GM18498 (cell line): ENCODE results near the gene ITPKC.
A peak's percentile ranks its signal among the peaks of the same experiment; 100 is the strongest.

Experiments
- ATAC-seq: cut with Tn5 transposase; IDR thresholded peaks from one replicate; pipeline ENCODE4 v1.9.1; 2021; ENCODE audit warnings: mild to moderate bottlenecking, moderate library complexity; ENCODE audit not compliant: unreplicated experiment

Gene ITPKC

DNA sequence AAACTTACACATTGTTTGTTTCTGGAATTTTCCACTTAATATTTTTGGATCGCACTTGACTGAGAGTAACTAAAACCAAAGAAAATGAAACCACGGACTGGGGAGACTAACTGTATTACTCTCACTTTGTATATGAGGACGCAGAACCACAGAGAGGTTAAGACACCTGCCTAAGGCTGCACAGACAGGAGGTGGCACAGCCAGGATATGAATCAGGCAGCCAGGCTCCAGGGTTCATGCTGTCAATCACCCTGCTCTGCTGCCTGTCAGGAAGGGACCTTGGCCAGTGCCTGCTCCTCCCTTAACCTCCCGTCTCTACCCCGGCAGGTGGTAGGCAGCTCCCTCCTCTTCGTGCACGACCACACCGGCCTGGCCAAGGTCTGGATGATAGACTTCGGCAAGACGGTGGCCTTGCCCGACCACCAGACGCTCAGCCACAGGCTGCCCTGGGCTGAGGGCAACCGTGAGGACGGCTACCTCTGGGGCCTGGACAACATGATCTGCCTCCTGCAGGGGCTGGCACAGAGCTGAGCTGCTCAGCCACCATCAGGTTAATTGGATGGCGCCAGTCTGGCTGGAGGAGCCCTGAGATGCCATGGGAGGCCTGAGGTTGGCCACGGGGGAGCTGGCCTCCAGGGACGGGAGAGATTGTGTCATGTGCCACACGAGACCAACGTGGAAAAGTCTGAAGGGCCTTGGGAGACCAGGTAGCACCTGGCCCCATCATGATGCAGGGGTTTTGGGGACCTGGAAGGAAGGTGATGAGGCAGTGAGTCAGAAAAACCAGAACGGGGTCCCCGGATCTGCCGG is 22.3 kb downstream of the ITPKC start:
- no peak for ATAC-seq

DNA sequence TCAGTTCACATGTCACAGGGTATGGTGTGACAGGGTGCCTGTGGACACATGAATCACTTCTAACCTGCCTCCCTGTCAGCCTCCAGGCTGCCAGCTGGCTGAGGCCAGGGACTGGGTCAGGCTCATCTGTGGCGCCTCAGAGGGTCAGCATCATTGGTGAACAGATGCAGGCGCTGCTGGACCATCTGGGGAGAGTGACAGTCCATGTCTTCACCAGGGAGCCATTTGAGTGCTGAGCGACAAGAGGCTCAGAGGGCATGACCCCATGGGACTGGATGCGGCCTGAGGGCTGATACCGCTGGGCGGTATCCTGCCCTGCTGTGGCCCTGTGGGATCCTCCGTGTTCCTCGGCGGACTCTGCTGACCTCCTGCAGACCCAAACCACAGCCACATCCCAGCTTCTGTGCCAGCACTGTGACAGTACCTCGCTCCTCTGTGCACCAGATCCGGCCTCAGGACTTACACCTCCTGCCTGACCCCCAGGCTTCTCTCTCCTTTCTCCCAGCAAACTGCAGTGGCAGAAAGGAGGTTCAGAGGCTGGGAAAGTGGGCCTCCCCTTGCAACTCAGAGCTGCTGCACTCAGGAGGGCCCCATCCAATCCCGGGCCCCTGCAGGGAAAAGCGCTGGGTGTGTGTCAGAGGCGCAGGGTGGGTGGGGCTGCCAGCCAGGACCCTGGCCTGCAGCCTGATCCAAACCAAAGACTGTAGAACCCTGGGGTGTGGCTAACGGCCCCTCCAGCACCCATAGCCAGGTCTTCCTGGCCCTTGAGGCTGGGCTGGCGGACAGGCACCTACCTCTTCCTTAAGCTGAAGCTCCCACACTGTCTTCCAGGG is 23.2 kb downstream of the ITPKC start:
- ATAC-seq = no peak

DNA sequence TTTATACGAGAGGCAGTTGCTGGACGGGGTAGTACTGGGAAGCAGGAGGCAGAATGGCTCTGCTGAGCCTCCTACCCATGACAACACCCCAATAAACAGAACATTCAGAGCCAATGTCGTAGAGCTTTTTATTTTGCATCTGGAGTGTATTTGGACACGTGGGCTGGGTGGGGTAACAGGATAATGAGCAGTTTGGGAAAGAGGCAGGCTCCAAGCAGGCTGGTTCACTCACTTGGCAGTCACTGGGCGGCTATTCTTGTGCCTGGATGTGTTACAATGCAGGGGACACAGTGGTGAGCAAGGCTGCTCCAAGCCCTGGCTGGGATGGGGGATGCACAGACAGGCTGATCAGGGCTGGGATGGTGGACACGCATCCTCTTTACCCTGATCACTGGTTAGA is 23.8 kb downstream of the ITPKC start:
- ATAC-seq = no peak

DNA sequence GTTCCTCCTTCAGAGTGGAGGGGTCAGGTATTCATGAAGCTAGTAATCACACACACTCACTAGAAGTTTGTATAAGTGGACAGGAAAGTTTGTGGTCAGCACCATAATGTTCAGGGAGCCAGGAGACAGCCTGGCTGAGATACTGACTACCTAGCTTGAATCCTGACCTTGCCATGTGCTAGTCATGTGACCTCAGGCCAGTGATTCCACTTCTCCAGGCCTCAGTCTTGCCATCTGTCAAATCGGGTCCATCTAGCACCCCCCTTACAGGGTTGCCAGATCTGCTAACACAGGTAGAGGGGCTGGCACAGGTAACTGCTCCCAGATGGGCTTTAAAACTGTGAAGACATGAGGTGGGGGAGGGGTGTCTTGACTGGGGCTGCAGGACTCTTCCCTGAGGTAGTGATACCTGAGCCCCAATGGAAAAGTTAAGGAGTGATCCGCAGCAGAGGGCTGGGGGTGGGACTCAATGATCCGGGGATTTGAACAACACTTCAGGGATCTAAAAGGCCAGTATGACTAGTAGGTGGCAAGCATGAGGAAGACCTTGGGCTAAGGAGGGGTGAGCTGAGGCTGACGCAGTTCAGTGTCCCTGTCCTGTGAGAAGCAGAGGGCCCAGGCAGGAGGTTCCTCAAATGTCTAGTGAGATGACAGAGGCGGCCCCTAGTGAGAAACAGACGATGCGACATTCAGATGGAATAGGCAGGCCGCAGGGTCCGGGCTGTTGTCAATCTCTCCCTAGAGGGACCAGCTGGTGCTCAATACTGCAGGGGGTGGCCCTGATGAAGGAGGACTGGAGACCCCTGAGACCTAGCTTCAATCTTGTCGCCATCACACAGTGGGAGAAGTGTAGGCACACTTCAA is 24.8 kb downstream of the ITPKC start:
- no peak for ATAC-seq

DNA sequence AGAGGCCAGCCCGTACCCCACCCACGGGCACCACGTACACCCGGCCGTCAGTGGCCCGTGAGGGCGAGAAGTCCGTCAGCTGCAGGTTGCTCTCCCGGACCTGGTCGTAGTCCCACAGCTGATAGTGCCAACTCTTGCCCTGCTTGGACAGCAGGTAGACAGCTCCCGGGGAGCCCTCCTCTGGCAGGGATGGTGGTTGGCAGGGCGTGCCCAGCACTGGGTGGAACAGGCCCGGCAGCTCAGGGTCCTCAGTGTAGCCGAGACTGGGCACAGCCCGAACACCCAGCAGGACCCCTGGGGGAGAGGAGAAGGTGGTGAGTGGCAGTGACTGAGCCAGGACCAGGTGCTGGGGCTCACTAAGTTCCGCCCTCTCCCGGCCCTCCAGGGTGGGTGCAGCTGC is 25.6 kb downstream of the ITPKC start:
- no peak for ATAC-seq

DNA sequence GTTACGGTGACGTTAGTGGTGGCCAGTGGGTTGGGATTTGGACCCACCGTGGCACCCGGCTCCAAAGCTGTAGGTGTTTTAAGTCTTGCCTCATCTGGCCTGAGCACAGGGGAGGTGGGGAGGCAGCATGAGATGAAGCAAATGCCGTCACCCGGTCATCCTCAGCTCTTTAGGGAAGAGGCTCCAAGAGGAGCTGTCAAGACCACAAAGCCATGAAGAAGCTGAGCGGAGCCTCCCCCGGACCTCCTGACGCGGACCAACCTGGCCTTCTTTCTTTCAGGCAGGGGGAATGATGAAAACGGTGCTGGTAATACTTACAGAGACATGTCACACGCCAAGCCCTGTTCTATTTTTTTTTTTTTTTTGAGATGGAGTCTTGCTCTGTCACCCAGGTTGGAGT is 26.0 kb downstream of the ITPKC start:
- no peak for ATAC-seq

DNA sequence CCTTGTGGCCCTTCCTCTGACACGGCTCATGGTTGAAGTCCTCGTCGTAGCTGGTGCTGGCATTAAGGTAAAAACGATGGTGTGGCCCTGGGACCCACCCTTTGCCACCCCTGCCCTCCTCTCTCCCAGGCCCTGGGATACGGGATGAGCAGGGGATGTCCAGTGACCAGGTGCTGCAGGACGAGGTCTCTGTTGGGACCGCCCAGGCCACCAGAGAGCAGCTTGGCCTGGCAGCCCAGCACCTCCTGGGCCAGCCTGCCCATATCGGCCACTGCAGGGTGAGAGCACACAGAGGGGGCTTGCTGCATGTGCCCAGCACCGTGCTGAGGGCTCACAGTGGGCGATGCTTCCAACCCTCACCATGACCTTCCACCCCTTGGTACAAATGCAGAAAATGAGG is 27.0 kb downstream of the ITPKC start:
- no peak for ATAC-seq

DNA sequence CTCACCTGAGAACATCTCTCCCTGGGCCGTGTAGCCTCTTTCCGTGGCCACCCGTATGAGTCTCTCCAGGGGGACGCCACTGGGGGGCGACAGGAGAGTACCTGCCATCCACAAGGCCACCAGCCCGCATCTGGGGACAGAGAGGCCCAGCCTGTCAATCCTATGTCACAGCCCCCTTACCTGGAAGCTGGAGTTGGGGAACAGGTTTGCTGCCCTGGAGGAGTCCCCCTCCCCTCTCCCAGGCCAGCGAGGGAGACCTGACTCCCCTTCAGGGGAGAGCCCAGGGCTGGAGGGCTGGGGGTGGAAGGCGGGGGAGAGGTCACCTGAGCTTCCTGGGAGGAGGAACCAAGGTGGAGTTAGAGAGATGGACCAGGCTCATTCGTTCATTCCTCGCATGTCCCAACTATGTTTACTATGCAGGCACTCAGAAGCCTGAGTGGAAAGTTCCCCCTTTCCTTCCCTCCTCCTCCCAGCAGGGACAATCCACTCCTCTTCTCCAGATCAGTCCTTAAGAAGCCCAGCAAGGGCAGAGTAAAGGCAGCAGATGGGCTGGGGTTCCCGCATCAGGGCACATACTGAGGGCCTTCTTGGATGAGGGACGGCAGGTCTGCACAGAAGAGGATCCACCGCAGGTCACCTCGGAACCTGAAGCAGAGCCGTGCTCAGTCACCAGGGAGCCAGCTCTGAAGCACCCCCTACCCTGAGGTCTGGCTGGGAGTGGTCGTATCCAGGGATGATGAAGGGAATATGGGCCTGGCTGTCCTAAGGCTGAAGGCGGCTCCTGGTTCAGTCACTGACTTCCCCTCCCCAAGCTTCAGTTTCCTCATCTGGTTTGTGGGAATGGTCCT is 27.9 kb downstream of the ITPKC start:
- ATAC-seq = no peak

DNA sequence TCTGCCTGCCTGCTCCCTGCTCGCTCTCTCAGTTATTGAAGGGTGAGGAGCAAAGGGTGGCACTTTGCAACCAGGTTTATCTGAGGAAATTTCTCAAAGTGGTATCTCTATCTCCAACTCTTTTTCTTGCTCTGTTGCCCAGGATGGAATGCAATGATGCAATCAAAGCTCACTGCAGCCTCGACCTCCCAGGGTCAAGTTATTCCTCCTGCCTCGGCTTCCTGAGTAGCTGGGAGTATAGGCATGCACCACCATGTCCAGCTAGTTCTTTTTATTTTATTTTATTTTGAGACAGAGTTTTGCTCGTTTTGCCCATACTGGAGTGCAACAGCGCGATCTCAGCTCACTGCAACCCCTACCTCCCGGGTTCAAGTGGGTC is 28.5 kb downstream of the ITPKC start:
- no peak for ATAC-seq

DNA sequence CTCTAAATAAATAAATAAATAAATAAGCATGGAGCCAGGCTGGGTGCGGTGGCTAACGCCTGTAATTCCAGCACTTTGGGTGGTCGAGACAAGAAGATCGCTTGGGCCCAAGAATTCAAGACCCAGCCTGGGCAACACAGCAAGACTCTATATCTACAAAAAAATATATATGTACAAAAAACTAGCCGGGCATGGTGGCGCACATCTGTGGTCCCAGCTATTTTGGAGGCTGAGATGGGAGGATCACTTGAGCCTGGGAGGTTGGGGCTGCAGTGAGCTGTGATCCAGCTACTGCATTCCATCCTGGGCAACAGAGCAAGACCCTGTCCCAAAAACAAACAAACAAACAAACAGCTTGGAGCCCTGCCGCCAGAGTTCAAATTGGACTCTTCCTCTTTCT is 30.6 kb downstream of the ITPKC start:
- ATAC-seq = no peak

DNA sequence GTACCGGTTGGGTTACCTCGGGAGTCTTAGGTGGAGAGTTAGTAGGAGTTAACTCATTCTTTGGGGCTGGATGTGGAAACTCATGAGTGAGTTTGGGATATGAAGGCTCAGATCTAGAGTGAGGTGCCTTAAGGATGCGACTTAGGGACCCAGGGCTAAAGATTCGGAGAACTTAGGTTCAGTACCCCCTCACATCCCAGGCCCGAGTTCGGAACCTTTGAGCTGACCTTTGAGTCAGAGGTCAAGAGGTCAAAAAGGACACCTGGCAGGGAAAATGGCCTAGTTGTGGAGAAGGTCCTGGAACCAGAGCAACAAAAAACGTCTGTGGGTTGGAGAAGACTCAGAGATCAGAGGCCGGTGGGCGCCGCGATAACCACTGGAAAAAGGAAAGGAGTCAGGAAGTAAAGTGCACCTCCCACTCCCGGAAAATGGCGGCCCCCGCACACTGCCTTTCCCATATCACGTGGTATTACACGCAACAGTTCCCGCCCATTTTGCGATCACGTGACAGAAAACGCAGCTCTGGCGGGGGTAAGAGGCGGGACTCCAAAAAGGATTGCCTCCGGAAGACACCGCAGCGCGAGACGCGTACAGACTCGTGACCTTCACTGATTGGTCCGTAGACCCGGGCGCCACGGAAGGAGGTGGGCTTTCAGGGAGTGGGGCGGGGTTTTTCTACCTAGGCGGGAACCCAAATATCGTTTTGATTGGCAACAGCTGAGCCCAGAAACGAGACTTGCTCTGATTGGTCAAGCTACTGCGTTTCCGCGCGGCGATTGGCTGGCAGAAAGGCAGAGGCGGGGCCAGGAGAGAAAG is 33.4 kb downstream of the ITPKC start, which contains the start of gene ACTMAP:
TSS of gene ACTMAP (minus strand) at position 420 of the 816 bp plus-strand sequence. CDS start 674 bp downstream, outside the sequence.
- peak; percentile 88 for ATAC-seq

DNA sequence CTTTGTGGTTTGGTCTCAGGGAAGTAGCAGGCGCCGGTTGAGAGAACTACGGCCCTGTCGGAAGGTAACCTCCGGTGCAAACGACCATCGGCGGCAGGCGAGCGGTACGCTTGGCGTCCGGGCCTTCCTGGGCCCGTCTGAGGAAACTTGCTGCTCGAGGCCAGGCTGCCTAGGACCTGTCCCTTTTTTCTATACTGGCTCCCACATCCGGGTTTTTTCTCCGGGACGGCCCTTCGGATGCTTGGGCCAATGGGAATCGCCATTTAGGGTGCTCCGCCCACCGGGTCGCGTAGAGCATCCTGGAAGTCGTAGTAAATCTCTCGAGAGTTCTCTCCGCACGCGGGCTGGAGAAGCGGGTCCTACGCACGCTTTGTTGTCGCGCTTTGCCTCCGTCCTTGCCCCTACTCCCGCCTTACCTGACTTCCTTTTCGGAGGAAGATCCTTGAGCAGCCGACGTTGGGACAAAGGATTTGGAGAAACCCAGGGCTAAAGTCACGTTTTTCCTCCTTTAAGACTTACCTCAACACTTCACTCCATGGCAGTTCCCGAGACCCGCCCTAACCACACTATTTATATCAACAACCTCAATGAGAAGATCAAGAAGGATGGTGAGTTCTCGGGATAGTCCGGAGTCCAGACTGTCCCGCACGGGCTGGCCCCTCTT is 34.1 kb downstream of the ITPKC start, which contains the start of gene SNRPA:
TSS of gene SNRPA (plus strand) at position 330 of the 664 bp plus-strand sequence. CDS start at position 536, 206 bp downstream.
- ATAC-seq = peak; percentile 63

DNA sequence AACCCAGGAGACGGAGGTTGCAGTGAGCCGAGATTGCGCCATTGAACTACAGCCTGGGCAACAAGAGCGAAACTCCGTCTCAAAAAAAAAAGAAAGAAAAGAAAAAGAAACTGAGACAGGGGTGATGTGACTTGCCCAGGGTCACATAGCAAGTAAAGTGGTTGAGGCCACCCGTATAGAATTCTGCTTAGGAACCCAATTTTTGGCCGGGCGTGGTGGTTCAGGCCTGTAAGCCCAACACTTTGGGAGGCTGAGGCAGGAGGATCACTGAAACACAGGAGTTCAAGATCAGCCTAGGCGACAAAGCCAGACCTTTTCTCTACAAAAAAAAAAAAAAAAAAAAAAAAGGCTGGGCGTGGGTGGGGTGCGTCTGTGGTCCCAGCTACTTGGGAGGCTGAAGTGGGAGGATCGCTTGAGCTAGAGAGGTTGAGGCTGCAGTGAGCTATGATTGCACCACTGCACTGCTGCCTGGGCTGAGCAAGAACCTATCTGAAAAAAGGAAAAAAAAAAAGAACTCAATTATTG is 35.4 kb downstream of the ITPKC start:
- no peak for ATAC-seq

DNA sequence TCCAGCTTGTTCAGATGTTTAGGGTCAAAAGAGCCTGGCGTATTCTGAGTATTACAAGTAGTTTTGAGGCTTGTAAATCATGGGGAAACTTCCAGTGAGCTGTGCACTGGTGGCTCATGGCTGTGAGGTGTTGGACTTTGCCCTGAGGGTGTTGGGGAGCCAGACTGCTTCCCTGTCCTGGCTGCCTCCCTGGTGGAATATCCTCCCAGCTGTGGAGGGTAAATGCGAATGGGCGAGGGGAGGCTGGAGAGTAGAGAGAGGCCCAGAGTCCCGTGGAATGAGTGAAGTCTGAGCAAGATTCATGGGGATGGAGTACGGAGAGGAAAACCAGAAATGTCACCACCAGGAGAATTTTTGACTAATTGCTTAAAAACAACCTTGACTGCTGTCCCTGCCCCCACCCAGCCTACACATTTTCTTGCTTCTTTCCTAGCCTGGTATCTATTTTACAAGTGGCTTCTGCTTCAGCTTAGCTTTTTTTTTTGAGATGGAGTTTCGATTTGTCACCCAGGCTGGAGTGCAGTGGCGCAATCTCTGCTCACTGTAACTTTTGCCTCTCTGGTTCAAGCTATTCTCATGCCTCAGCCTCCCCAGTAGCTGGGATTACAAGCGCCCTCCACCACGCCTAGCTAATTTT is 37.8 kb downstream of the ITPKC start:
- ATAC-seq = no peak

DNA sequence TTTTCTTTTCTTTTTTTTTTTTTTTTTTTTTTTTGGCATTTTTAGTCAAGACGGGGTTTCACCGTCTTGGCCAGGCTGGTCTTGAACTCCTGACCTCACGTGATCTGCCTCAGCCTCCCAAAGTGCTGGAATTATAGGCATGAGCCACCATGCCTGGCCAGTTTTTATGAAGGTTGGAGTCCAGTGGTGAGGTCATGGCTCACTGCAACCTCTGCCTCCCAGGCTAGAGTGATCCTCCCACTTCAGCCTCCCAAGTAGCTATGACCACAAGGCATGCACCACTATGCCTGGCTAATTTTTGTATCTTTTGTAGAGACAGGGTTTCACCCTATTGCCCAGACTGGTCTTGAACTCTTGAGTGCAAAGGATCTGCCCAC is 38.3 kb downstream of the ITPKC start:
- no peak for ATAC-seq

DNA sequence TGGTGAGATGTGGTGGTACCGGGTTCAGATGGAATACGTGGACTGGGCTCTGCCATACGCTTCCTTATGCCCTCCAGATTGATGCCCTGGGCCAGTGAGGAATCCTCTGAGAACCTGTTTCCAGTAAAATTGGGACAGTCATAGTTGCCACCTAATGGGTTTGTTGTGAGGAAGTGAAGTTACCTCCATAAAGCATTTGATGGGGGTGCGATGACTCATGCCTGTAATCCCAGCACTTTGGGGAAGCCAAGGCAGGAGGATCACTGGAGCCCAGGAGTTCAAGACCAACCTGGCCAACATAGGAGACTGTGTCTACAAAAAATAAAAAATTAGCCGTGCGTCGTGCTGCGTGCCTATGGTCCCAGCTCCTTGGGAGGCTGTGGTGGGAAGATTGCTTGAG is 38.9 kb downstream of the ITPKC start:
- no peak for ATAC-seq

DNA sequence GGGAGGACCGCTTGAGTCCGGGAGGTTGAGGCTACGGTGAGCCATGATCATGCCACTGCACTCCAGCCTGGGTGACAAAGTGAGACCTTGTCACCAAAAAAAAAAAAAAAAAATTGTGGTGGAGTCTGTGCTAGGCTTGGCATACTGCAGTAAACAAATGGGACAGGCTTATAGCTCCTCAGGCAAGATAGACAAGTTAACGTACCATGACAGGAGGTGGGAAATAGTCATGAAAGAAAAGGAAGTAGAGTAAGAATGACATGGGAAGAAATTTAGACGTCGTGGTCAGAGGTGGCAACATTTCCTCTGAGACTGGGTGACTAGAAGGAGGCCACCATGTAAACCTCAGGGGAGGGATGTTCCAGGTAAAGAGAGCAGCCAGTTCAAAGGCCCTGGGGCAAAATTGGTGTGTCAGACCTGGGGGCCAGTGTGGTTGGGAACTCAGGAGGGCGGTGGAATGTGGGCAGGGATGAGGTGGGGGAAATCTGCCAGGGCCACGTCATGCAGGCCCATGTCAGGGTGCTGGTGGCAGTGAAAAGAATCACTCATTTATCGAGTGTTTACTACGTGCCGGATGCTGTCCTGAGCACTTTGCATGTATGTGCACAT is 39.7 kb downstream of the ITPKC start:
- no peak for ATAC-seq

DNA sequence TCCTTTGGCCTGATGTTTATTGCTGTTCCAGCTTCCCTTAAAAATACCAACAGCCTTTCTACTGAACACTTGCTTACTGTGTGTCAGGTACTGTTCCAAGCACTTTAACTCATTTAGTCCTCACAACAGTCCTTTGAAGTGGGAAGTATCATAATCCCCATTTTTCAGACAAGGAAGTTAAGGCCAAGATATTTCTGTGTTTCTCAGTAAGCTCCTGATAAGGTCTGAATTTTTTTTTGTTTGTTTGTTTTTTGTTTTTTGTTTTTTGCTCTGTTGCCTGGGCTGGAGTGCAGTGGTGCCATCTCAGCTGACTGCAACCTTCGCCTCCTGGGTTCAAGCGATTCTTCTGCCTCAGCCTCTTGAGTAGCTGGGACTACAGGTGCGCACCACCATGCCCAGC is 41.6 kb downstream of the ITPKC start:
- ATAC-seq = no peak
